Stomach (tissue), 4 donors: ENCODE data around the gene DAPK2.

Experiments used
- CTCF ChIP-seq, 7 experiments: fragments of 450-650 bp in 4 of 7; fragments of 200-600 bp in 3 of 7; sonication (generic) in 3 of 7; IDR thresholded peaks; one replicate each; pipeline ENCODE4 v1.5.1; 2016 to 2019; ENCODE audit warnings: antibody characterized with exemption in 7 of 7, control low read depth in 2 of 7, mild to moderate bottlenecking in 1 of 7
- EP300 ChIP-seq: sonication (generic); formaldehyde crosslinking; IDR thresholded peaks from one replicate; pipeline ENCODE4 v1.6.1; 2017; ENCODE audit warnings: antibody characterized with exemption
- POLR2AphosphoS5 ChIP-seq, 3 donors: sonication (generic); formaldehyde crosslinking; IDR thresholded peaks; one replicate each; pipeline ENCODE4 v1.6.1; 2016; ENCODE audit warnings: antibody characterized with exemption in 3 of 3

GRCh38 chr15:63892794-63893441 lies 153.4 kb downstream of the DAPK2 start:
- no peak for TF ChIP-seq CTCF (IDR thresholded peaks at IDR 0.05)
- no peak for TF ChIP-seq POLR2AphosphoS5 (IDR thresholded peaks at IDR 0.05)
- TF ChIP-seq EP300 = no peak
